GM18520 (cell line): Measurements from ENCODE around the gene SLC23A2.
"Not testable (repeated sequence)": the region's sequence is repeated elsewhere in the genome, so short reads cannot be mapped to it uniquely, and the experiment has no call there.

Experiments used
- ATAC-seq: cut with Tn5 transposase; IDR thresholded peaks from one replicate; pipeline ENCODE4 v1.9.1; 2021; ENCODE audit not compliant: unreplicated experiment

The SLC23A2 gene

DNA sequence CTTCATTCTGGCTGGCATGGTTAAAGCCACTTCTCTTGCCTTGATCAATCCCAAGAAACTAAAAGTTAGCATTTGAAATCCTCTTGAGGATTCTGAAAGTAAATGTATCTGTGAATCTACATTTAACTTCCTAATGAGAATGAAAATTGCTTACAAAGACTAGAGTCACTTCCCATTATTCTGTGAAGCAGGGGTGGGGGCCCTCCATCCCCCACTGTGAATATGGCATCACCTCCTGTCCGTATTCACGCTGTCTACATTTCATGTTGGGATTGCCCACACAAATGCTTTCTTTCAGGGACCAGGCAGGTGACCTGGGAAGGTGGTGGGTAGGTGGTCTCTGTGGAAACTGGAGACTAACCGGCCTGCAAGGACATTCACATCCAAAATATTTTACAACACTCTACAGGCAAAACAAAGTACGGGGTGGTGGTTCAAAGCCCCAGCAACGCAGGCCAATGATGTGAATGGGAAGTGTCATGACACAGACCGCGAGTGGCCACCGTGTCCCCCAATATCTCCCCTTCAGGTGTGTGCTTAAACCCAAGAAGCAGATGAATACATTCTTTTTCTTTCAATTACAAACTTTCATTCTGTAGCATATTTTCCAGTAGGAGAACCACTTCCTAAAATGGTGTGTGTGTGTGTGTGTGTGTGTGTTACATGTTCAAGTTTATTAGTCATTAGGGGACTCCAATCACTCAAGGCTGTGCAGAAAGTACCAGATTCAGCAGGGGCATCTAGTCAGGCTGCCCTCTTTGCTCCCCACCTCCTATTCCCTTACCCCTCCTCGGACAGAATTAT, 147.4 kb downstream of the SLC23A2 start:
- ATAC-seq = no peak

DNA sequence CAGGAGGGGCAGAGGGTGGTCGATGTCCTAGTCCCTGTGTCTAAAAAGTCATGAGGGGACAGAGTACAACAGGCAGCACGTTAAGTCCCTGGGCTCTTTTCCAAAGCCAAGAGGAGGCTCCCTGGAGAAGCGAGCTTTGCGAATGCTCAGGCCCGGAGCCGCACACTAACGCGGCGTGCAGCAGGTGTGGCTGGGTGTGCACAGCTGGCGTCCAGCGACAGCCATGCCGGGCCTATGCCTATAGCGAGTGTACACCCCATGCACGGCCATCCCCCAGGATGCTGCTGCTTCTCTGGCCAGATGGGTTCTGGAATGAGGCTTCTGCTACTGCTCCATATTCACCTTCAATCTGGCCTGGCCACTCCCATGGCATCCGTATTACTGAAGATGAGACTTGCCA, 148.3 kb downstream of the SLC23A2 start:
- no peak for ATAC-seq

GRCh38 chr20:4850960-4851359, 150.3 kb downstream of the SLC23A2 start:
- no peak for ATAC-seq

DNA sequence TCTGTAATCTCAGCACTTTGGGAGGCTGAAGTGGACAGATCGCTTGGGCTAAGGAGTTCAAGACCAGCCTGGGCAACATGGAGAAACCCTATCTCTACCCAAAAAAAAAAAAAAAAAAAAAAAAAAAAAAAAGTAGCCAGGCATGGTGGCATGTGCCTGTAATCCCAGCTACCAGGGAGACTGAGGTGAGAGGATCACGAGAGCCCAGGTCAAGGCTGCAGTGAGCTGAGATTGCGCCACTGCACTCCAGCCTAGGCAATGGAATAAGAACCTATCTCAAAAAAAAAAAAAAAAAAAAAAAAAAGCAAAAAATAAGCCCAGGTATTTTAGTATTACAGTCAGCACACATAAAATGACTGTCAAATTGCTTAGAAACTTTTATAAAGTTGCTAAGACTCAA, 152.5 kb downstream of the SLC23A2 start:
- ATAC-seq = not testable (repeated sequence)

DNA sequence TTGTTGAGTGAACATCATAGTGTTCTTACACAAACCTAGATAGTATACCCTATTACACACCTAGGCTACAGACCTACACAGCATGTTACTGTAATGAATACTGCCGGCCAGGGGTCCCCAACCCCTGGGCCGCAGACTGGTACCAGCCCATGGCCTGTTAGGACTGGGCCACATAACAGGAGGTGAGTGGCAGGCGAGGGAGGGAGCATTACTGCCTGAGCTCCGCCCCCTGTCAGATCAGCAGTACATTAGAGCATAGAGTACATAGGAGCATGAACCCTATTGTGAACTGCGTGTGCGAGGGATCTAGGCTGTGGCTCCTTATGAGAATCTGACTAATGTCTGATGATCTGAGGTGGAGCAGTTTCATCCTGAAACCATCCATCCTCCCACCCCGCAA, 153.3 kb downstream of the SLC23A2 start:
- ATAC-seq = no peak

DNA sequence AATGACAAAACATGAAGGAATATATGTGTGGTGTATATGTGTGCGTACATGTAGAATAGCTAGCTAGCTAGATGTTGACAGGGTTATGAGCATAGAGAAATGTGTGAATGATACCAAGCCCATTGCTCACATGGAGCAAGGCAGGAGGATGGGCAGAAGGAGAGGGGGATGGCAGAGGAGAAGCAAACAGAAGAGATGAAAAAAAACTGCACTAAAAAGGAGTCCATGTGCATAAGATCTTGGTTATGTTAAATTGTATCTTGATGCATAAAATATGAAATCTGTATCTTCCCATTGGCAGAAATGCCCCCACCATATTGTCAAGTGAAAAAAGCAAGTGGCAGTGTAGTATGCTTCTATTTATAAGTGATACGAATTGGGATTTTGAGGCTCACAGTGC, 154.5 kb downstream of the SLC23A2 start:
- ATAC-seq = no peak

GRCh38 chr20:4844751-4845465, 156.4 kb downstream of the SLC23A2 start:
- no peak for ATAC-seq

DNA sequence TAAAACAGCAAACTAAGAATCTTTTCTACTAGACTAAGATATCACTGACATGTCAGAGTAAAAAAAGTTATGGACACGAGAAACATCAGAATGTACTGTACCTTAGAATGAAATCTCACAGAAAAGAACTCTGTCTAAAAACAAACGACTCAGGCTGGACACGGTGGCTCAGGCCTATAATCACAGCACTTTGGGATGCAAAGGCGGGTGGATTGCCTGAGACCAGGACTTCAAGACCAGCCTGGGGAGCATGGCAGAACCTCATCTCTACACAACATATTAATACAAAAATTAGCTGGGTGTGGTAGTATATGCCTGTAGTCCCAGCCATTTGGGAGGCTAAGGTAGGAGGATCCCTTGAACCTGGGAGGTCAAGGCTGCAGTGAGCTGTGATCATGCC, 157.0 kb downstream of the SLC23A2 start:
- ATAC-seq = no peak

DNA sequence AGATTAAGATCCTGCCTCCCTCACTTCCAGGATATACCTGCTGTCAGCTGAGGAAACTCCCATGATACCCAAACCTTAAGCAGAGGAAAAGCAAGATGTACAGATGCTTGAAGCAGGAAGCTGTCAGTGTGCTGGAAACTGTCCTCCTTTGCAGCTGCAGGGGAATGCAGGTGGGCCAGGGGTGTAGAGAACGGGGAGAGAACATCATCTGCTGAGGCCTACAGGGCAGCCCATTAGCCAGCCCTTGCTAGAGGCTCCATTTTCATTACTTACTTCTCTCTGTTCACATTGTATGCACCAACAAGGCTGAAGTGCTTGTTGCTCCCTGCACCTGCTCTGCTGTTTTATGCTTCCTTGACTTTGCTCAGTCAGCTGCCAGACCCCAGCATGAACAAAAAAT, 160.5 kb downstream of the SLC23A2 start:
- no peak for ATAC-seq

DNA sequence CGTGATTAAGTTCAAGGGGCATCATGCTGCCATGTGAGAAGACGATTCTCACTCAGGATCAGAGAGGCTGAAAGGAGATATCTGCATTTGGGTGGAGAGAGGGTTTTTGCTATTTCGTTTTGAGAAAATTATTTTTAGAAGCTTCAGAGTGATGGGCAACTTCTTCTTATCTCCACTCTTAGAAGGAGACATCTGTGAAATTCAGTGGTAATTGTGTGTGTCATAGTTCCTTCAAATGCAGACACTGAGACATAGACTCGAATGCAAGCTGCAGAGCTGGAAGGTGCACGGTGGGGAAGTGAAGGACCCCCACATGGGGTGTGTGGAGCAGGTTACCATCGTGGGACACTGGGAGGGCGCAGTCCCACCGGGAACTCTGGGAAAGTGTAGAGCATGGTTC, 162.8 kb downstream of the SLC23A2 start:
- no peak for ATAC-seq

GRCh38 chr20:4837760-4838159, 163.6 kb downstream of the SLC23A2 start:
- no peak for ATAC-seq

DNA sequence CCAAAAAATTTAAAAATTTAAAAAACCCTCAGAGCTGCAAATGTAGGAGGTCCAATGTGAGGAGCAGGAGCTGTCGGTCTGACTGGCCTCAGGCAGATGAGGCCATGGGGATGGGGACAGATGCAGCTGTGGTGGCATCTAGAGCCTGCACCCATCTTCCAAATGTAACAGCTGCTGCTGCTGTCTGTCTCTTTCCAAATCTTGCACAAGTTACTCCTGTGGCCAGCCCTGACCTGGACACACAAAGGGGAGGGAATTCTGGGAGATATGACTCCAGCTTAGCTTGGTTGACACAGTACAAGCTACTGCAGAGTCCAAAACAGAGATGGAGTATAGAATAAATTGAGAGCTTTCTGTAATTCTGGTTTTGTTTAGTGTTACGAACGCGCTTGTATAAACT, 164.4 kb downstream of the SLC23A2 start:
- no peak for ATAC-seq

DNA sequence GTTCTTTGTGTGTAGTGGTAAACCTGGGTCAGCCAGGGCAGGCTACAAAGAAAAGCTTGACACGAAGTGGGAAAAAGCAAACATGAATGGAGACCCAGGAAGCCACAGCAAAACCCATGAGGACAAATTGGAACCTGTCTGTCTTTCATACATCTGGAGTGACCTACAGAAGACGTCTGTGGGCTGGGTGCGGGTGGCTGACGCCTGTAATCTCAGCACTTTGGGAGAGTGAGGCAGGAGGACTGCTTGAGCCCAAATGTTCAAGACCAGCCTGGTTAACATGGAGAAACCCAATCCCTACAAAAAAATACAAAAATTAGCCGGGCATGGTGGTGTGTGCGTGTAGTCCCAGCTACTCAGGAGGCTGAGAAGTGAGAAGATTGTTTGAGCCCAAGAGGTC, 164.8 kb downstream of the SLC23A2 start:
- no peak for ATAC-seq

DNA sequence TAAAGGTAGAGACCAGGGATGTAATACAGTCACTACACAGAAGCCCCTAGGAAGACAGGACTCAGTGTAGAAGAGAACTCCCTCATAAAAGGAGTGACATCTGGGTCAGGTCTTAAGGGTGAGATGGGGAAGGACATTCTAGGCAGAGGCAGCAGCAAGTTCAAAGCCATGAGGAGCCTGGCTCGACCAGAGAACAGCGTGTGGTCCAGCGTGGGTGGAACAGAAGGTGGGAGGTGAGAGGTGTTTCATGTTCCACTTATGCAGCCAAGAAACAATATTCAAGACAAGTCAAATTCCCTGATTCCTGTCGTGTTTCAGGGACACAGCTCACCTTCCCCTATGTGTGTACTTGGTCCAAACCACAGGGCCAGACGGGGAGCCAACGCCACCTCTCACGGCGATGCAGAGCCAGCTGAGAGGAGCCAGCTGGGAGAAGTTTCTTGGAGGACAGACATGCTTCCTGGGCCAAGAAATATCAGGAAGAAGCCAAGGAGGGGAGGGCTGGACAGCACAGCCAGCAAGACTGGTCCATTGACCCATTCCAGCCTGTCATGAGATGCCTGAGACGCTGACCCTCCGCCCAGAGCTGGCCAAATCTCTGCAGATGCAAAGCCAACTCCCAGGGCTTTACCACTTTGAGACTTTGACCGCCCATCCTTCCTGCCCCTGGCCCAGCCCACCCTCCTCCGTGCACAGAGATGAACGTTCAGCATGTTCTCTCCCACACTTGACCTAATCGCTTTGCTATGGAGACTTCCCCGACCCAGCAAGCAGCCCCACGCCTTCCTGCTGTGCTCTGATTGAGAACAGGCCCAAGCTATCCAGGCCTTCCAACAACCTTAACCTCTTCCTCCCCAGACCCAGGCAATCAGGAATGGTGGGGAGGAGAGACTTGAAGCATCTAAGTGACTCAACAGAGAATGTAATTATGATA, 165.8 kb downstream of the SLC23A2 start:
- no peak for ATAC-seq

DNA sequence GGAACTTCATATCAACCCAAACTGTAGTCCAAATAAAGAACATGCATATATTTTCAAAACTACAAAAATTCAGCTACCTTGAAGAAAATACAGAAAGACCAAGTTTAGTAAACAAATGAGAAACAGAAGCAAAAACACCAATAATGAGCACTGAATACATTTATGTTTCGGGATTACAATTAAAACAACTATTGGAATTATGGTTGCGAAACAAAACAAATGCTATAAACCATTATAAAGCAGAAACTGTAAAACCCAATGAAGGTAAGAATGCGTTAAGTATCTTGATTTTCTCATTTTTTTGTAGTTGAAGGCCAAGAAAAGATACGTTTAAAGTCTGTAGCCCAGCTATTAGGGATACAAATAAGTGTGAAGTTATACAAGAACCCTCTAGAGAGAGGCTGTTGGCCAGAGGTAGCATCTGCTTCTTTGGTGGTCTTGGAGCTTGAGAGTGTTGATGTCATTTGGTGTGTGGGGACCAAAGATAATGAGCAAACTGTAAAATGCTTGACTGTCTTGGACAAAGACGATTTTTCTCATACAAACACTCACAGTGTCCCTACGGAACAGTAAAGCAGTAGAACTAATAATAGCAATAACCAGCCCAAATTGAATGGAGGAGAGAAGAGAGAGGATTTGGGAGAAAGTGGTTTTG, 168.1 kb downstream of the SLC23A2 start:
- no peak for ATAC-seq

- ATAC-seq = no peak
These were observed 168.8 kb downstream of the SLC23A2 start for GRCh38 chr20:4832469-4832868.

- ATAC-seq = no peak
These were observed 170.6 kb downstream of the SLC23A2 start for GRCh38 chr20:4830696-4831095.

- no peak for ATAC-seq
These were observed 171.1 kb downstream of the SLC23A2 start for GRCh38 chr20:4830259-4830658.

DNA sequence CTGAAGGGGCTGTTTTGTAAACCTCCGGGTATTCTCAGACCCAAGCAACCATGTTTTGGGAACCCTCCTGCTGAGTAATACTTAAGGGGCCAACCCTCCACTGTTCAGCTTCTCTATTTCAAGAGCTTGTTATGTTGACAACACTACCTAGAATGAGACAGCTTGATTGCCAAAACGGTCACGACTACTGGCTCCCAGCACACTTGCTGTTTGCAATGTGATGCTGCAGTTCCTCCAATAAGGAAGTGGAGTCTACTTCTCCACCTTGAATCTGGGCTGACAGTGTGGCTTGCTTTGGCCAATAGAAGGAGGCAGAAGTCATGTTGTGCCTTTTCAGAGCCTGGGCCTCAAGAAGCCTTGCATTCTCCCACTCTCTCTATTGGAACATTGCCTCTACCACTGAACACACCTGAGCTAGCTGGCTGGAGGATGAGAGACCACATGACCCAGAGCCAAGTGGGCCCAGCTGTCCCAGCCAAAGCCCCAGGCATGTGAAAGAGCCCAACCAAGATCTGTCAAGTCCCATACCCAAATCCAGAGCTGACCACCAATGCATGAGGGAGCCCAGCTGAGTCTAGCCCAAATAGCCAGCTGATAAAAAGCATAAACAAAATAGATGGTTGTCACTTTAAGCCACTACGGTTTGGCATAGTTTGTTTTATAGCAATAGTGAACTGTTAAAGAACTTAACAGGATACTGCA, 171.6 kb downstream of the SLC23A2 start:
- no peak for ATAC-seq

GRCh38 chr20:4828830-4829513, 172.3 kb downstream of the SLC23A2 start:
- no peak for ATAC-seq
